Left ventricle myocardium superior (tissue), 1 donor: ENCODE measurements around the gene WDR44. TPM values are rescaled to one million over a fixed set of nuclear protein-coding genes. Genes with fewer than 3 reads are reported as not detected.

Experiments
- microRNA-seq: library from miRNA; unstranded; fragments of <30 nt; microRNA quantifications from one replicate; pipeline ENCODE4 v1.2.0, GENCODE V29; 2020; ENCODE audit warnings: borderline number of aligned reads
- total RNA-seq: library from RNA; stranded (reverse); fragmentation: NEBNext Ultra II Directional; extraction: Animal tissue kit (Norgen Biotek cat#: 25700); gene quantifications from one replicate; pipeline ENCODE4 v1.2.1, GENCODE V29; 2021
- donor health status: DM: no; HTN: yes; CAD: no; lungs with severe emphysema.

The WDR44 gene
- total RNA-seq, 1 donor from 2014 or later: 10.8 TPM

Small RNA genes lying within 50 kb of the gene (microRNA-seq; reads per million reads assigned to microRNA genes)
- 8.8 reads per million for gene MIR1277

Other genes starting within 250 kb of the WDR44 start
- gene KLHL13, start 229.3 kb upstream of the WDR44 start, total RNA-seq: 5.7 TPM
- gene DOCK11, start 149.7 kb downstream of the WDR44 start, total RNA-seq: 3.3 TPM